ENCODE measurements around the gene VPS26A.

- TF ChIP-seq CTCF (conservative IDR thresholded peaks at IDR 0.05; ENCODE audit: low read depth in 2 of 2) = no peak
- TF ChIP-seq CREB1 (CRISPR knock-in tag; IDR thresholded peaks at IDR 0.05; ENCODE audit: low read depth) = no peak
- no peak for TF ChIP-seq EZH2 (IDR thresholded peaks at IDR 0.05; ENCODE audit: low read depth, unreplicated experiment)
- no peak for TF ChIP-seq POLR2AphosphoS5 (IDR thresholded peaks at IDR 0.05; ENCODE audit: low read depth)
- TF ChIP-seq EZH2phosphoT487 (IDR thresholded peaks at IDR 0.05; ENCODE audit: unreplicated experiment) = no peak
These were observed 52.8 kb downstream of the VPS26A start for GRCh38 chr10:69176823-69177222.

Data from GM23338 (cell line).